Measurements from ENCODE around the gene ADRA1B. TPM values are rescaled to one million over a fixed set of nuclear protein-coding genes. Genes with fewer than 3 reads are reported as not detected.

ADRA1B gene
- total RNA-seq, 2 donors from 2014 or later: 0.32 to 0.69 TPM

GRCh38 chr5:159990506-159990905 lies 74.2 kb downstream of the ADRA1B start:
- Histone ChIP-seq H3K4me1 (no peaks in the 10 kb centered on the region), H3K27ac (no peak overlapping the region), H3K36me3 (no peaks in the 10 kb centered on the region), H3K4me3 (no peak overlapping the region), H3K9ac (ENCODE audit: low read depth in 2 of 2, low read length in 2 of 2) (no peak overlapping the region), H3K27me3 (no peaks in the 10 kb centered on the region), H3K9me3 (no peaks in the 10 kb centered on the region)
- intact Hi-C loops (cut with DNase I): loop anchor here (10.0 kb wide), 1 partner anchor 836 kb away; no protein-coding TSS in a partner anchor
- DNase-seq: no peak
- no peak for TF ChIP-seq CTCF (IDR thresholded peaks at IDR 0.05)

GRCh38 chr5:159992566-159992965 lies 76.3 kb downstream of the ADRA1B start:
- intact Hi-C loops (cut with DNase I): loop anchor here (10.0 kb wide), 1 partner anchor 838 kb away; no protein-coding TSS in a partner anchor
- no peak for DNase-seq
- Histone ChIP-seq H3K4me1 (no peaks in the 10 kb centered on the region), H3K9me3 (no peaks in the 10 kb centered on the region), H3K27ac (no peak overlapping the region), H3K9ac (ENCODE audit: low read depth in 2 of 2, low read length in 2 of 2) (no peak overlapping the region), H3K4me3 (no peak overlapping the region), H3K36me3 (no peaks in the 10 kb centered on the region), H3K27me3 (no peaks in the 10 kb centered on the region)
- no peak for TF ChIP-seq CTCF (IDR thresholded peaks at IDR 0.05)

- Histone ChIP-seq H3K36me3 (no peaks in the 10 kb centered on the region), H3K9ac (ENCODE audit: low read depth in 2 of 2, low read length in 2 of 2) (no peak overlapping the region), H3K27ac (no peak overlapping the region), H3K4me3 (no peak overlapping the region), H3K4me1 (no peaks in the 10 kb centered on the region), H3K27me3 (no peaks in the 10 kb centered on the region), H3K9me3 (no peaks in the 10 kb centered on the region)
- DNase-seq: no peak
- no peak for TF ChIP-seq CTCF (IDR thresholded peaks at IDR 0.05)
- intact Hi-C loops (cut with DNase I): loop anchor here (10.0 kb wide), 1 partner anchor 838 kb away; no protein-coding TSS in a partner anchor
Observed at GRCh38 chr5:159993194-159993593, 76.9 kb downstream of the ADRA1B start.

GRCh38 chr5:159995907-159996306 lies 79.6 kb downstream of the ADRA1B start:
- Histone ChIP-seq H3K36me3 (no peaks in the 10 kb centered on the region), H3K27ac (no peak overlapping the region), H3K27me3 (no peaks in the 10 kb centered on the region), H3K9me3 (no peaks in the 10 kb centered on the region), H3K9ac (ENCODE audit: low read depth in 2 of 2, low read length in 2 of 2) (no peak overlapping the region), H3K4me3 (no peak overlapping the region), H3K4me1 (no peaks in the 10 kb centered on the region)
- TF ChIP-seq CTCF (IDR thresholded peaks at IDR 0.05): no peak
- no peak for DNase-seq
- intact Hi-C loops (cut with DNase I): loop anchor here (10.0 kb wide), 1 partner anchor 841 kb away; no protein-coding TSS in a partner anchor

- H3K4me1 ChIP-seq: no peaks in the 10 kb centered on the region
Observed at GRCh38 chr5:160001457-160001856, 85.2 kb downstream of the ADRA1B start.

More at GRCh38 chr5:160001457-160001856, 85.2 kb downstream of the ADRA1B start:
- Histone ChIP-seq H3K36me3 (no peaks in the 10 kb centered on the region), H3K27me3 (no peaks in the 10 kb centered on the region), H3K27ac (no peak overlapping the region), H3K9me3 (no peaks in the 10 kb centered on the region), H3K9ac (ENCODE audit: low read depth in 2 of 2, low read length in 2 of 2) (no peak overlapping the region), H3K4me3 (no peak overlapping the region)
- peak; percentile 38 for DNase-seq
- no peak for TF ChIP-seq CTCF (IDR thresholded peaks at IDR 0.05)
- intact Hi-C loops (cut with DNase I): no loop called here
